Measurements from ENCODE around the gene LBH. TPM values are rescaled to one million over a fixed set of nuclear protein-coding genes. Genes with fewer than 3 reads are reported as not detected.
A peak's percentile ranks its signal among the peaks of the same experiment; 100 is the strongest.

The LBH gene
- total RNA-seq, 2 donors from 2014 or later, result 38.9 to 154 TPM

DNA sequence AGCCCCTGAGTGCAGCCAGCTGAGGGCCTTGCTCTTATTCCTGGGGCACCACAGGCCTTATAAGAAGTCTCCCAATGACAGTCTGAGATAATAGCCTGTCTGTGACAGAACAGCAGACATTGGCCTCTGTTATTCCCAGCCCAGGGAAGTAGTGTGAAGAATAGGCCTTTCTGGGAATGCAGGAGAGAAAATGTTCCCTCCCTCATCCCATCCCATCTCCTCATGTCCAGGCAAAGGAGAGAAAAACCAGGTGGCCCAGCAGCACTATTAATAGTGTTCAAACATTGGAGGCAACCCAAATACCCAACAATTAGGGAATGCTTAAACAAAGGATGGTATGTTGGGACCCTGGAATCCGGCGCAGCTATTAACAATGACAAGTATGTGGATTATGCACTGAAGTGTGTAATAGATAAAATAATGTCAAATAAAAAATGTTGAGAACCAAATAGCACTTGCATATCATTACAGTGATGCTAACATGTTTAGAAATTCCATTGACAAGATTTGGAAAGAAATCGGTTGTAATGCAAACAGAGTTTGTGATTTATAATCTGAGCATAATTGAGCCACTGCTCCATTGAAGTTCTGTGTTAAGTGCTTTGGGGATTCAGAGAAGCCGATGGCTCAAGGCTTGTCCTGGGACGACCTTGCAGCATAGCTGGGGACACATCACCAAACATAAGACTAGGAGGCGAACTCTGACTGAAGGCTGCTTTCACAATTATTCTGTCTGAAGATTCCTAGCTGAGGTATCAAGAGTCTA, 69.3 kb downstream of the LBH start:
- Mint-ChIP-seq H3K27ac (peak overlapping the region; percentile 62), H3K36me3 (ENCODE audit: low read depth) (no peaks in the 10 kb centered on the region), H3K4me1 (peaks cover 14% of the 10 kb centered on the region), H3K4me3 (no peak overlapping the region), H3K9me3 (peaks cover 8% of the 10 kb centered on the region), H3K27me3 (no peaks in the 10 kb centered on the region)
- ATAC-seq (replicated peaks), result no peak

DNA sequence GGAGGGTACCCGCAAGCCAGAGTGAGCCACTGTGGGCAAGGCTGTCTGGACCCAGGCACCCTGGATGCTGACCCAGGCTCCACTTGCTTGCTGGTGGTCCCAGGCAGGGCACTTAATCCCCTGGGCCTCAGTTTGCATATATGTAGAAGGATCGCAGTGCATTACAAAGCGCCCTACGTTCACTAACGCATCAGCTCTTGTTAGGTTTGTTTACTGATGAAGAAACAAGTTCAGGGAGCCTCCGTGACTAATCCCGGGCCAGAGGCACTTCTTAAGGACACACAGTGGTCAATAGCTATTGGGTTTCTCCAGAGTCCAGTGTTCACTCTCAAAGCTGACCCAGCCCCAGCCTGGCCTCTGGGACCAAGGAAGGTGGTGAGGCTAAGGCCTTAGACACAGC, 70.2 kb downstream of the LBH start:
- no peaks in the 10 kb centered on the region for H3K36me3 Mint-ChIP-seq (ENCODE audit: low read depth)
- no peak for ATAC-seq (replicated peaks)
- H3K27me3 Mint-ChIP-seq, result no peaks in the 10 kb centered on the region
- H3K27ac Mint-ChIP-seq, result no peak overlapping the region
- peaks cover 19% of the 10 kb centered on the region for H3K4me1 Mint-ChIP-seq
- H3K4me3 Mint-ChIP-seq, result no peak overlapping the region
- peaks cover 8% of the 10 kb centered on the region for H3K9me3 Mint-ChIP-seq

DNA sequence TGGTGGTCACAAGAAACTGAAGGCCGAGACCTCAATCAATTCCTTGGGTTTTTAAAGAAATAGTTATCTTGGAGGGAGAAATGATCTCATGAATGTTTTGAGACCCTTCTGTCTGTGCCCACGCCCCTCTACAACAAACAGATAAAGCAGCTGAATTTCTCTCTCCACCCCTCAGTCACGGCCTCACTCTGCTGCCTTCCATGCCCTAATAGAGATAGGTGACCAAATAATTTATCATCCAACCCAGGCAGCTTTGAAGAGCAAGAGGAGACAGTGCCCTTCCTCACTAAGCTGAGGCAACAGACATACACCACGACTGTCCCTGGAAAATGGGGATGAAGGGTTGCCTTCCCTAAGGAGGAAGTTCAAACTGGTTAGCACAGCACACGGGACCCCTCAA, 71.2 kb downstream of the LBH start:
- Mint-ChIP-seq H3K4me1 (peaks cover 24% of the 10 kb centered on the region), H3K27me3 (no peaks in the 10 kb centered on the region), H3K36me3 (ENCODE audit: low read depth) (no peaks in the 10 kb centered on the region), H3K27ac (peak overlapping the region; percentile 51), H3K4me3 (no peak overlapping the region), H3K9me3 (no peaks in the 10 kb centered on the region)
- ATAC-seq (replicated peaks), result no peak

DNA sequence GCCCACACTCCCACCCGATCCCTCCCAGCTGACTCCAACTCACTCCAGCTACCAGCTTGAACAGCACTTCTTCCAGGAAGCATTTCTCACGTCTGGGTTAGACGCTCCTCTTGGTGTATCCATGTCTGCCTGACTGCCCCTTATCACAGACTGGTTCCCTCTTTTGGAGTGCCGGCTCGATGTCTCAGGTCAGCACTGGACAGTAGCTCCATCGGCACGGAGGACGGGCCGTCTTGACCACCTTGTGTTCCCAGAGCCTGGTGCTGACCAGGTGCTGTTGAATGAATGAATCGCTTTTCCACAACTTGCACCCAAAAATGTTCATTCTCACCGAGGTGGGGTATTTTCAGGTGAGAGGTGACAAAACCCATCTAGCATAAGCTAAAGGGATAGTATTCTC, 71.8 kb downstream of the LBH start:
- no peak for ATAC-seq (replicated peaks)
- Mint-ChIP-seq H3K4me3 (no peak overlapping the region), H3K9me3 (no peaks in the 10 kb centered on the region), H3K27me3 (no peaks in the 10 kb centered on the region), H3K27ac (peak overlapping the region; percentile 51), H3K36me3 (ENCODE audit: low read depth) (no peaks in the 10 kb centered on the region), H3K4me1 (peaks cover 22% of the 10 kb centered on the region)

DNA sequence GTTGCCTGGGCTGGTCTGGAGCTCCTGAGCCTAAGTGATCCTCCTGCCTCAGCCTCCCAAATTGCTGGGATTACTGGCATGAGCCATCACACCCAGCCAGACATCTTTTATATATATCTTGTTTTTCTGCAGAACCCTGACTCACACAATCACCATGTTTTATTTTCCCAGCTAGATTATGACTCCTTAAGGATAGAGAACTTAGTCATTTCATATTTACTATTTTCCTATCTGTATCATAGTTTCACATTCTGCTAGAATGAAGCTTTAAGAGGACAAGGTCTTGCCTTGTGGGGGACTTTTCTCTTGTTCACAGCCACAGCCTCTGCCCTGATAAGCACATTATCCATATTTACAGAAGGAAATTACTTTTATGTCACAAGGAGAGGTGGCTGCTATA, 73.9 kb downstream of the LBH start:
- ATAC-seq (replicated peaks), result peak; percentile 71
- Mint-ChIP-seq H3K4me3 (peak overlapping the region; percentile 47), H3K9me3 (no peaks in the 10 kb centered on the region), H3K36me3 (ENCODE audit: low read depth) (no peaks in the 10 kb centered on the region), H3K27me3 (no peaks in the 10 kb centered on the region), H3K27ac (peak overlapping the region; percentile 92), H3K4me1 (peaks cover 19% of the 10 kb centered on the region)

DNA sequence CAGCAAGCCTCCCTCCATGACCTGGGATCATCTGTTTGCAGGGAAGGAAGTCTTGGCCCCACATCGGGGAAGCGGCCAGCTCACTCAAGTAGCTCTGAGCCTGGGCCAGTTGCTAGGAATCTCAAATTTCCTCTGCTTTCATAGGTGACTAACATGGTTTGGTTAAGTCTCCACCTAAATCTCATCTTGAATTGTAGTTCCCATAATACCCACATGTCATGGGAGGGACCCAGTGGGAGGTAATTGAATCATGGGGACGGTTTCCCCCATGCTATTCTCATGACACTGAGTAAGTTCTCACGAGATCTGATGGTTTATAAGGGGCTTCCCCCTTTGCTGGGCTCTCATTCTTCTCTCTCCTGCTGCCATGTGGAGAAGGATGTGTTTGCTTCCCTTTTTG, 75.2 kb downstream of the LBH start:
- Mint-ChIP-seq H3K27ac (peak overlapping the region; percentile 70), H3K4me1 (peaks cover 23% of the 10 kb centered on the region), H3K27me3 (no peaks in the 10 kb centered on the region), H3K9me3 (no peaks in the 10 kb centered on the region), H3K36me3 (ENCODE audit: low read depth) (no peaks in the 10 kb centered on the region), H3K4me3 (peak overlapping the region; percentile 44)
- peak; percentile 75 for ATAC-seq (replicated peaks)

DNA sequence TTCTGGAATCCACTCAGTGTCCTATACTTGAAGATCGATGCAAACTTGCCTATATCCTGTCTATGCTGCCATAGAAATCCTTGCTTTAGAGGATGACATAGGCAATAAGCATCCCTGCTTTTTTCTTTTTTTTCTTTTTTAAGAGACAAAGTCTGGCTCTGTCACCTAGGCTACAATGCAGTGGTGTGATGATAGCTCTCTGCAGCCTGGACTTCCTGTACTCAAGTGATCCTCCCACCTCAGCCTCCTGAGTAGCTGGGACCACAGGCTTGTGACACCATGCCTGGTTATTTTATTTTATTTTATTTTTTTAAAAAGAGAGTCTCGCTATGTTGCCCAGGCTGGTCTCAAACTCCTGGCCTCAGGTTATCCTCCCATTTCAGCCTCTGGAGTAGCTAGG, 76.9 kb downstream of the LBH start:
- Mint-ChIP-seq H3K4me1 (peaks cover 23% of the 10 kb centered on the region), H3K36me3 (ENCODE audit: low read depth) (no peaks in the 10 kb centered on the region), H3K27ac (no peak overlapping the region), H3K4me3 (no peak overlapping the region), H3K27me3 (no peaks in the 10 kb centered on the region), H3K9me3 (no peaks in the 10 kb centered on the region)
- no peak for ATAC-seq (replicated peaks)

Other genes with a start within 250 kb of the LBH start
- gene YPEL5, start 84.5 kb upstream of the LBH start, total RNA-seq, result 10 to 100 TPM; 27.1 to 55.3 TPM
- gene LCLAT1, start 215.7 kb downstream of the LBH start, total RNA-seq, result 10 to 100 TPM; 14.5 to 18.0 TPM